ENCODE measurements around the gene KLHL21. TPM values are rescaled to one million over a fixed set of nuclear protein-coding genes. Genes with fewer than 3 reads are reported as not detected.
"Not testable (repeated sequence)": the region's sequence is repeated elsewhere in the genome, so short reads cannot be mapped to it uniquely, and the experiment has no call there.

The KLHL21 gene
- total RNA-seq, 1 donor from 2014 or later: 21.3 TPM

- Mint-ChIP-seq H3K27me3 (no peaks in the 10 kb centered on the region), H3K4me3 (ENCODE audit: low read depth) (no peak overlapping the region), H3K27ac (no peak overlapping the region), H3K9me3 (ENCODE audit: low read depth) (no peaks in the 10 kb centered on the region), H3K4me1 (ENCODE audit: low read depth) (no peaks in the 10 kb centered on the region), H3K36me3 (ENCODE audit: insufficient read depth) (peaks cover 27% of the 10 kb centered on the region)
- no peak for DNase-seq (ENCODE audit: low spot score, unreplicated experiment)
- no peak for TF ChIP-seq CTCF (IDR thresholded peaks at IDR 0.05; ENCODE audit: unreplicated experiment)
These were observed 35.6 kb upstream of the KLHL21 start for GRCh38 chr1:6638226-6638625.

- no peaks in the 10 kb centered on the region for H3K9me3 Mint-ChIP-seq (ENCODE audit: low read depth)
- no peak for TF ChIP-seq CTCF (IDR thresholded peaks at IDR 0.05; ENCODE audit: unreplicated experiment)
- no peak for DNase-seq (ENCODE audit: low spot score, unreplicated experiment)
- H3K36me3 Mint-ChIP-seq (ENCODE audit: insufficient read depth): peaks cover 28% of the 10 kb centered on the region
- no peaks in the 10 kb centered on the region for H3K4me1 Mint-ChIP-seq (ENCODE audit: low read depth)
- no peaks in the 10 kb centered on the region for H3K27me3 Mint-ChIP-seq
- H3K27ac Mint-ChIP-seq: no peak overlapping the region
- no peak overlapping the region for H3K4me3 Mint-ChIP-seq (ENCODE audit: low read depth)
These were observed 35.1 kb upstream of the KLHL21 start for GRCh38 chr1:6637770-6638169.

GRCh38 chr1:6636778-6637177 is 34.1 kb upstream of the KLHL21 start:
- H3K36me3 Mint-ChIP-seq (ENCODE audit: insufficient read depth): peaks cover 23% of the 10 kb centered on the region

GRCh38 chr1:6635910-6636760 is 33.5 kb upstream of the KLHL21 start:
- no peak overlapping the region for H3K27ac Mint-ChIP-seq
- DNase-seq (ENCODE audit: low spot score, unreplicated experiment): no peak
- H3K36me3 Mint-ChIP-seq (ENCODE audit: insufficient read depth): peaks cover 20% of the 10 kb centered on the region

More at GRCh38 chr1:6636778-6637177, 34.1 kb upstream of the KLHL21 start:
- H3K4me3 Mint-ChIP-seq (ENCODE audit: low read depth); H3K9me3 Mint-ChIP-seq (ENCODE audit: low read depth); DNase-seq (ENCODE audit: low spot score, unreplicated experiment); H3K27me3 Mint-ChIP-seq; H3K4me1 Mint-ChIP-seq (ENCODE audit: low read depth): not testable (repeated sequence)
- H3K27ac Mint-ChIP-seq: peak overlapping the region; percentile 20

GRCh38 chr1:6635161-6635909 is 32.7 kb upstream of the KLHL21 start:
- Mint-ChIP-seq H3K27me3 (no peaks in the 10 kb centered on the region), H3K9me3 (ENCODE audit: low read depth) (no peaks in the 10 kb centered on the region), H3K27ac (no peak overlapping the region), H3K36me3 (ENCODE audit: insufficient read depth) (peaks cover 19% of the 10 kb centered on the region), H3K4me3 (ENCODE audit: low read depth) (no peak overlapping the region), H3K4me1 (ENCODE audit: low read depth) (no peaks in the 10 kb centered on the region)
- no peak for DNase-seq (ENCODE audit: low spot score, unreplicated experiment)
- no peak for TF ChIP-seq CTCF (IDR thresholded peaks at IDR 0.05; ENCODE audit: unreplicated experiment)

More at GRCh38 chr1:6635910-6636760, 33.5 kb upstream of the KLHL21 start:
- TF ChIP-seq CTCF (IDR thresholded peaks at IDR 0.05; ENCODE audit: unreplicated experiment): no peak
- no peaks in the 10 kb centered on the region for H3K27me3 Mint-ChIP-seq
- H3K9me3 Mint-ChIP-seq (ENCODE audit: low read depth): no peaks in the 10 kb centered on the region
- H3K4me1 Mint-ChIP-seq (ENCODE audit: low read depth): no peaks in the 10 kb centered on the region
- H3K4me3 Mint-ChIP-seq (ENCODE audit: low read depth): no peak overlapping the region
